Eye (tissue), 1 donor: ENCODE measurements around the gene ARL3.
"Not testable (repeated sequence)": the region's sequence is repeated elsewhere in the genome, so short reads cannot be mapped to it uniquely, and the experiment has no call there.

Source experiments
- DNase-seq: peaks from one replicate; pipeline ENCODE4 v3.0.0-alpha.2; 2015

Gene ARL3, protein sequence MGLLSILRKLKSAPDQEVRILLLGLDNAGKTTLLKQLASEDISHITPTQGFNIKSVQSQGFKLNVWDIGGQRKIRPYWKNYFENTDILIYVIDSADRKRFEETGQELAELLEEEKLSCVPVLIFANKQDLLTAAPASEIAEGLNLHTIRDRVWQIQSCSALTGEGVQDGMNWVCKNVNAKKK

DNA sequence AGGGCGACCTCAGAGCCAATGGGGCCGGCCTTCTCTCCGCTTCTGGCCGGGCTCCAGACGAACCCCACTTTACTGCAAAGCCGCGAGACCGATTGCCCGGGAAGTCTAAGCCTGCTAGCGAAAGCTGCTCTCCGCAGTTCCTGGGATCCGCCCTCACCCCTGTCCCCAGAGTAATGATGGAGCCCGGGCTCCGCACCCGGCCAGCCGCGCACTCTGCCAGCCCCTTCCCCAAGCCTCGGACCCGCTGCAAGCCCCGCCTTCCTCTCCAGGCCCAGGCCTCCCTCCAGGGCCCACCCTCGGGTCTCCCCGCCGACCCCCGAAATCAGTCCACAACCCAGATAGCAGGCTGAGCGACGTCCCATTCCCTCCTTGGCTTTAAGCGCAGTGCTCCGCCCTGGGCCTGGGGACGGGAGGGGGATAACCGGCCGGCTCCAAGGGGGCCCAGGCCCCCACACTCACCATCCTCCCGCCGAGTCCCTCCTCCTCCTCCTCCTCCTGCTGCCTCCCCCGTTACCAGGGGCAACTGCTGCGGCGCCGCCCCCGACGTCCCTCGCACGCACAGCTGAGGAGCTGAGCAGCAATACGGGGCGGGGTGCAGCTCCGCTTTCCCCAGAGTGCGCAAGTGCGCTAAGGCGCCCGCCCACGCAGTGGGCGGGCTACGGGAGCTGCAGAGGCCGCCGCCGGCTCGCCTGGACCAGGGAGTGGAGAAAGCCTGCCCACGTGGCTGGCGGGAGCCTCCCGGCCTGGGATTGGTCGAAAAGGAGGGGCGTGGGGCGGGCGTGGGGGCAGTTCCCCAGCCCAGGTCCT lies at the start of gene ARL3:
Gene ARL3, minus strand, starts transcription at position 584 of the 807 bp plus-strand sequence. Its CDS starts 122 bp downstream, at position 462.
- peak; percentile 98 for DNase-seq

DNA sequence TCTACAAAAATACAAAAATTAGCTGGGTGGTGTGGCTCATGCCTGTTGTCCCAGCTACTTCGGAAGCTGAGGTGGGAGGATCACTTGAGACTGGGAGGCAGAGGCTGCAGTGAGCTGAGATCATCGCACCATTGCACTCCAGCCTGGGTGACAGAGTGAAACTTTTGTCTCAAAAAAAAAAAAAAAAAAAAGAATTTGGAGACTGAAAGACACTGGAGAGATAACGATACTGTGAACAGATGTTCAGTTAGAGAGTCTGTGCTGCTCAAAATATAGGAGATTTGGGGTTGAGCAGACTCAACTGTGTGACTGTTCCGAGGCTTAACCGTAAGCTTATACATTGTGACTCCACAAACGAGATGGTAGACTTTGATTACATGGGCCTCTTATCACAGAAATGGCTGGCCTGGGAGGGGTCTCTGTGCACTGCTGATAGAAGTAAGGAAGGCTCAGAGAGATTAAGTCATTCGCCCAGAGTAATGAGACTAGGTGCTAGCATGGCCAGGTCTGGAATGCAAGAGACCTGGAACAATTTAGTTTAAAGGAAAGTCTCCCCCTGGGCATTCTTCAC lies 48.9 kb upstream of the ARL3 start:
- no peak for DNase-seq

DNA sequence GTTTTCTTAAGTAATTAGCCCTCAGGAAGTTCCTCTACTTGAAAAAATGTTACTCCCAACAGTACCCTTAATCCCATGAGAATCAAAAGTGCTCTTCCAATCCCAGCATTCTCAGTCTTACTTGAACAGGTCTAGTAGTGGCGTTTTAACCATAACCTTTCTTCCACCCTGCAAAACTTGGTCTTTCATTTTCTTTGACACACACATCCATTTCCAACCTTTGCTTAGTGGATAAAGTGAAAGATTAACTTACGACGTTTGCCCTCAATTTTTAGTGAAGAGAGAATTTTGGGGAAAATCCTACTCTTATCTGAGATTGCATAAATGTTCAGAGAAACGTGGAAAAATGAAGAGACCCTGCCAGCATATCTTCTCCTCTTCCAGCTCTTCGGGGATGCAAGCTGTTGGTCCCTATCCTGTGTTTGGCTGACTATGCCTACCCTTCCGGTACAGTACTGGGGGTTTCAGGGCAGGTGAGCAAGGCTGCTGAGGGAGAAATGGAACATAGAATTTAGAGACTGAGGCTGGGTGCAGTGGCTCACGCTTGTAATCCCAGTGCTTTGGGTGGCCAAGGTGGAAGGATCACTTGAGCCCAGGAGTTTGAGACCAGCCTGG lies 48.3 kb upstream of the ARL3 start:
- DNase-seq = no peak

DNA sequence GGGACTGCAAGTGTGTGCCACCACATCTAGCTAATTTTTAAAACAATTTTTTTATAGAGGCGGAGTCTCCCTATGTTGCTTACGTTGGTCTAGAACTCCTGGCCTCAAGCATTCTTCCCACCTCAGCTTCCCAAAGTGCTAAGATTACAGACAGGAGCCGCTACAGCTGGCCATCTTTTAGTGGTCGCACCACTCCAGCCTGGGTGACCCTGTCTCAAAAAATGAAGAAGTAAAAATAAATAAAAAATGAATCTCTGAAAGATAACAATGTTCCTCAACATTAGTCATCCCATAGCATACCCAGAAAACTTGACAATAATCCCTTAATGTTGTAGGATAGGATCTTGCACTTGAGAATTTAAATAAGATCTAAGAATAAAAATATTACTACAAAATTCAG lies 47.8 kb upstream of the ARL3 start:
- no peak for DNase-seq

DNA sequence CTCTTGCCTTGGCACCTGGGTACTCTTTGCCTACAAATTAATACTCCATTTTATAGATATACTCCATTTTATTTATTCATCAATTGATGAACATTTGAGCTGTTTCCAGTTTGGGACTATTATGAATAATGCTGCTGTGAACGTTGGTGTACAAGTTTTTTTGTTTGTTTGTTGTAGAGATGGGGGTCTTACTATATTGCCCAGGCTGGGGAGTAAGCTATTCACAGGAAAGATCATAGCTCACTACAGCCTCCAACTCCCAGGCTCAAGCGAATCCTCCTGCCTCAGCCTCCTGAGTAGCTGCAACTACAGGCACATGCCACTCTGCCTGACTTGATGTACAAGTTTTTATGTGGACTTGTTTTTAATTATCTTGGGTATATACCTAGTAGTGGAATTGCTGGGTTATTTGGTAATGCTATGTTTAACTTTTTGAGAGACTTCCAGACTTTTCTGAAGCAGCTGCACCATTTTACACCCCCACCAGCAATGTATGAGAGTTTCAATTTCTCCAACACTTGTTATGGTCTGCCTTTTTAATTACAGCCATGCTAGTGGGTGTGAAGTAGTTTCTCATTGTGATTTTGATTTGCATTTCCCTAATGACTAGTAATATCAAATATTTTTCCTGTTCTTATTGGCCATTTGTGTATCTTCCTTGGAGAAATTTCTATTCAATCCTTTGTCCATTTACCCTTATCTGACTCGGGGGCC lies 45.5 kb upstream of the ARL3 start:
- no peak for DNase-seq

DNA sequence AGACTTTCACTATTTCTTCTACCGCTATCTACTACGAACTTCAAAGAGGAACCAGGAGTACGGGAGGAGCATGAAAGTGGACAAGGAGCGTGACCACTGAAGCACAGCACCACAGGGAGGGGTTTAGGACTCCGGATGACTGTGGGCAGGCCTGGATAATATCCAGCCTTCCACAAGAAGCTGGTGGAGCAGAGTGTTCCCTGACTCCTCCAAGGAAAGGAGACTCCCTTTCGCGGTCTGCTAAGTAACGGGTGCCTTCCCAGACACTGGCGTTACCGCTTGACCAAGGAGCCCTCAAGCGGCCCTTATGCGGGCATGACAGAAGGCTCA lies 44.7 kb upstream of the ARL3 start:
- DNase-seq = not testable (repeated sequence)

DNA sequence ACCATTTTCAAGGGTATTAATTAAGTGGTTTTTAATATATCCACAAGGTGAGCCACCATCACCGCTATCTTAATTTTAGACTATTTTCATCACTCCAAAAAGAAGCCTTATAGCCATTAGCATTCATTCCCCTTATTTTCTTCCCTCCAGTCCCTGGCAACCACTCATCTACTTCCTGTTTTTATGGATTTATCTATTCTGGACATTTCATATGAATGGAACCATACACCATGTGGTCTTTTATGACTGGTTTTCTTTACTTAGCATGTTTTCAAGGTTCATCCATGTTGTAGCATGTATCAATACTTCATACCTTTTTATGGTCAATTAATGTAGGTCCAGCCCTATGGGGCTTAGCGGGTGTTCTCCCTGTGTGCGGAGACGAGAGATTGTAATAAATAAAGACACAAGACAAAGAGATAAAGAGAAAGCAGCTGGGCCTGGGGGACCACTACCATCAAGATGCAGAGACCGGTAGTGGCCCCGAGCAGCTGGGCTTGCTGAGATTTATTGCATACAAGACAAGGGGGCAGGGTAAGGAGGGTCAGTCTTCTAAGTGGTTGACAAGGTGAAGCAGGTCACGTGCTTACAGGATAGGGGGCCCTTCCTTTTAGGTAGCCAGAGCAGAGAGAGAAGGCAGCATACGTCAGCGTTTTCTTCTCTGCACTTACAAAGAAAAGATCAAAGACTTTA lies 44.2 kb upstream of the ARL3 start:
- DNase-seq = no peak

DNA sequence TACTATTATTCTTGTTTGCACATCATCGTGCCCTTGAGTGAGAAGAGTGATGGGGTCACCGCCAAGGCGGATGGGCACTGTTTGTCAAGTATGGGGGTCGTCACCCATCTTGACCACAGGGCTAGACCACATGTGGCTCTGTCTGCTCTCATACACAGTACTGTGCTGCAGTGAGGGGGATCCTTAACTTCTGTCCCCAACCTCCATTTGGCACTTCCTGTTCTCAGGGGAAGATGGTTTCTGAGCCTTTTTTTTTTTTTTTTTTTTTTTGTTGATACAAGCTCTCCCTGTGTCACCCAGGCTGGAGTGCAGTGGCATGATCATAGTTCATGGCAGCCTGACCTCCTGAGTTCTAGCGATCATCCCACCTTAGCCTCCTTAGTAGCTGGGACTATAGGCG lies 43.1 kb upstream of the ARL3 start:
- no peak for DNase-seq

DNA sequence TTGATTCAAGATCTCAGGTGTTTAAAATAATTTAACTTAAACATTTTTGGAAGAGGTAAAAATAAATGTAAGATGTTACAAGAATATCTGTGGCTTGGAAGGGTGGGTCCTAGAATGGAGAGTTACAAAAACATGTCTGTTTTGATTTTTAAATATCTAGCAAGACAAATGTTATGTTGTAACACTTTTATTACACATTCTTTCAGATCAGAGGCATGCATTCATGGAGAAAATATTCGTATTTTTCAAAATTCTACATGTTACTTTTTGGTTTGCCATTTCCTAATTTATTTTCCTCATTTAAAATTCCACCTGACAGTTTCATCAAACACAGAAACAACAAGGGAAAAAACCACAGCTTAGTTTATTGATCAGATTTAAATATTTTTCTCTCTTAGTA lies 39.5 kb upstream of the ARL3 start:
- no peak for DNase-seq

DNA sequence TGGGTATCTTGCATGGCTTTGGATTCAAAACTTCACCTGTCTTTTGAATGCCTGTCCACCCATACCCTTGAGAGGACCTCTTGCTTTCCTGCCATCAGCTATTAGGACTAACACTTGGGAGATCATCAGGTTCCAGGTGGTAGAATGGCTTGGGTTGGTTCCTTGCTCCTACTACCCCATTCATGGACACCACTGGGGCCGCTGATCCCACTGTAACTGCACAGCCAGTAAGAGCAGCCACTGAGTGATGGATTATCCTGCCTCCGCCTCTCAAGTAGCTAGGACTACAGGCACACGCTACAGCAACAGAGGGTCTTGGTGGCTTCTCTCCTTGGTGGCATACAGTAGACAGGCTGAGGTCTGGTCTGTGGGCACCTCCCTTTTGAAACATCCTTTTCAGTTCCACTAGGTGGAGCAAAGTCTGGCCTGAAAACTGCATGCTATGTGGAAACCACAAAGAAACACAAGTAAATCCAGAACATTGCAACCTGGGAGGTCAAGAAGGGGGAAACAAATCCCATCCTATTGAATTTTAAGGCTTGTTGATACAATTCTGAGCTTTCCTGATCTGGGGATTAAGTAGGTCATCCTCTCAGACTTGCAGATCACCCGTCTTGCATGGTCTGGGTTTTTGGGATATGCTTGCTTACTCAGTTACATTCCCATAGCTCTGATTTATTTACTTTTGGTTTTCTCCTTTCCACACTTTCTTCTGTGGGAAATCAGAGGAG lies 38.9 kb upstream of the ARL3 start:
- peak; percentile 67 for DNase-seq

DNA sequence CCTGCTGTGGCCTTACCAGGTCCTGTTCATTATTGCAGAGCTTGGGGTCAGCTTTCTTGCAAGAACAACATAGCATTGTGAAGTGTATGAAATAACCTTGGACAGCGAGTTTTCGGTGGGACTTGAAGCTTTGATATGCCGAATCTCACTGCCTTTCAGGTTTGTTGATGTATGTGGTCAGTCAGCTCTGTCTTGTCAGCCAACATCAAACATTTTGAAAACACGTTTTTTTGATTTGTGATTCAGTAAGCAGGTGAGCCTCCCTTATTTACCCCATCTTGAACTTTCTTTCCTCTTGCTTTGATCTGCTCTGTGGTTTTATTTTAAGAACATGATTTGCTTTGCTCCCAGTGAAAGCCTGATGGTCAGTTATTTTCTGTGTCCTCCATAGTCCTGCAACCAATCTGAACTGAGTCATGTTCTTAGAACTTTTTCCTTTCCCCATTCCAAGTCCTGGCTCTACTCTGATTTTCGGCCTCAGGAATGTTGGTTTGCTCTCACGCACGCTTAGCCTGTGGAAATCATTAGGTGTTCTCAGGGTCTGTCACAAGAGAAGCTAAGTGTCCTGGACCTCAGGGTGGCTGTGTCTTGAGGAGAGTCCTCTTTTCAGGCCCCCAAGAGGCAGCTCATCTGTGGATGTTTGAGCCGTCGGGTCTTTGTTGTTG lies 38.2 kb upstream of the ARL3 start:
- no peak for DNase-seq

DNA sequence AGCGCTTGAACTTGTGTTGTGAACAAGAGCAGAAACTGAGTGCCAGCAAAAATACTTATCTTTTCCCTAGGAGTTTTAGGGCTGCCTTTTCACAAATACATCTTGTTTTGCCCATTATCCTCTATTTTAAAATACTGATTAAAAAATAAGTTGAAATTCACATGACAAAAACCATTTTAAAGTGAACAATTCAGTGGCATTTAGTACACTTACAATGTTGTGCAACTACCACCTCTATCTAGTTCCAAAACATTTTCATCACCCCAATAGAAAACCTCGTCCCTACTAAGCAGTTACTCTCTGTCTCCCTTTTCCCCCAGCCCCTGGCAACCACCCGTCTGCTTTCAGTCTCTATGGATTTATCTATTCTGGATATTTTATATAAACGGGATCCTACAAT lies 31.0 kb upstream of the ARL3 start:
- DNase-seq = no peak

DNA sequence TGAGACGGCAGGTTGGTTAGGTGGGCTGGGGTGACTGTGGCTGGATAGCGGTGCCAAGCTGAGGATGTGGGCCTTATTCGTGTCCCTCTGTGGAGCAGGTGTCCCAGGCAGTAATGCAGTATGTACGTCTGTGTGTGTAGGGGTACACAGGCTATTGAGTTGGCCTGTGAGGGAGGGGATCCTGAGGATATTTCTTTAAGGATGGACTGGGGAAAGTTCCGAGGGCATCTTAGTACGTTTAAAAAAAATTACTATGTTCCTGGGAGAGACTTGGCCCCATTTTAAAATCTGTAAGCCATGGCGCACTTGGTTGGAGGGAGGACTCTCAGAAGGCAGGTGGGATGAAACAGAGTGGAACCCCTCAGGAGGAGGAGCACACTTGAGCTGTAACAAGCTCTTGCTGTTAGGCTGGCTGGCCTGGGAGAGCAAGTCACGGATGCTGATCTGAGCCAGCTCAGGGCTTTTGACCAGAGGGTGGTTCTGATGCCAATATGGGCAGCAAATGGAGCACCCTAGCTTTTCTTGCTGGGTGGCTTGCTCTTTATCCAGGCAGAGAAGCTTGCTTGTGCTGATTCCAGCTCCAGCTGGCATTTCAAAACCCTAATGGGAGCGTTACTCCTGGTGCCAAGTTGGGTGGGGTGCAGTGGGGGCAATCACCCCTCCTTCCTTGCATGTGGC lies 30.3 kb upstream of the ARL3 start:
- peak; percentile 43 for DNase-seq

DNA sequence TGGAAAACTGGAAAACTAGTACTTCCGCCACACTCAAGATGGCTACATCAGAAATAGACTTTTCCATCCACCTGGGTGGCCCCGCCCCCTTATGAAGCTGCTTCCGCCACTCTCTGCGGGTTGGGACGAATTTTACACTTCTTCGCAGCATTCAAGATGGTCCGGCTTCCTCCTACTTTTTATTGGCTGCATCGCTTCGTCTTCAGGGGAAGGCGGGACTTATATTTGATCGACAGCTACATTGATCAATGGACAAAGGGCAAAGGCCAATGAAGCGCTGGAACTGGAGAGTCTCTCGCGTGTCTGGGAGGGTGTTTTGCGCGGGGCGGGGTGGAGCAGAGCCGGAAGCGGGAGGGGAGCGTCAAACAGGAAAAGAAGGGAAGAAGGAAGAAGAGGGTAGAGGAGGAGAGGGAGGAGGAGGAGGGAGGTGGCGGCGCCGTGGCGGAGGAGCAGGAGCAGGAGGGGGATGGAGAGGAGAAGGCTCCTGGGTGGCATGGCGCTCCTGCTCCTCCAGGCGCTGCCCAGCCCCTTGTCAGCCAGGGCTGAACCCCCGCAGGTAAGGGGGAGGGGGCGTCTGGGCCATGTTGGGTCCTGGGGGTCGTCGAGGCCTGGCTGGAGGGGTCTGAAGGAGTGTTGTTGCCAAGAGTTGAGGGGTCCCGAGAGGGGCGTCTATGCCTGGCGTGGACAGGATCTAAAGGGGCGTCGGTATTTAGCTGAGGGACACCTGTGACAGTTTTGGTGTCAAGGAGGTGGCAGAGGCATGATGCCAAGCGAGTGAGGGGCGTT lies 29.6 kb upstream of the ARL3 start, which contains the start of gene WBP1L:
Gene WBP1L, plus strand, starts transcription at position 361 of the 786 bp plus-strand sequence. Its CDS starts 106 bp downstream, at position 467.
- DNase-seq = peak; percentile 100

DNA sequence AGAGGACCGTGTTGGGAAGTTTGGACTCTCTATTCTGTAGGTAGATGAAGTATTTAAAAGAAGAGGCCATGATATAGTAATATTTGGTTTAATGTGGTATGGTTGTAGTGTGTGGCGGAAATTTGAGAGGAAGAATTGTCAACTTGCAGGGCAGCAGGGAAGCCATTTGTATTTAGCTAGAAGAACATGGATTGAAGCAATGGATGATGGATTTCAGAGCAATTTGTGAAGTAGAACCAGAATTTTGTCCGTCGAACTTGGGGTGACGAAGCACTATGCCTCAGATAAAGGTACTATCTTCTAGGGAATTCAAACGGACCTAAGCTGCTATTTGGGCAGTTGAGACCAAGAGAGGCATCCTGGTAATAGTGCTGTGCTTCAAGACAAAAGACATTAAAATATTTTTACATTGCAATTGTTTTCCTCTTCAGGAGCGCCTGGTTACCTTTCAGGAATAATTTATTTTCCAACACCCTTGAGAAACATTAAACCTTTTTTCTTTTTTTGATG lies 28.9 kb upstream of the ARL3 start:
- DNase-seq = no peak

DNA sequence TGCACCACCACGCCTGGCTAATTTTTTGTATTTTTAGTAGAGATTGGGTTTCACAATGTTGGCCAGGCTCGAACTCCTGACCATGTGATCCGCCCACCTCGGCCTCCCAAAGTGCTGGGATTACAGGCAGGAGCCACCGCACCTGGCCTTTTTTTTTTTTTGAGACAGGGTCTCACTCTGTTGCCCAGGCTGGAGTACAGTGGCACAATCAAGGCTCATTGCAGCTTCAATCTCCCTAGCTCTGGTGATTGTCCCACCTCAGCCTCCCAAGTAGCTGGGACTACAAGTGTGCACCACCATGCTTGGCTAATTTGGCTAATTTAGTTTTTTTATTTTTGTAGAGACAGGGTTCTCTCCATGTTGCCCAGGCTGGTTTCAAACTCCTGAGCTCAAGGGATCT lies 28.1 kb upstream of the ARL3 start:
- DNase-seq = not testable (repeated sequence)

DNA sequence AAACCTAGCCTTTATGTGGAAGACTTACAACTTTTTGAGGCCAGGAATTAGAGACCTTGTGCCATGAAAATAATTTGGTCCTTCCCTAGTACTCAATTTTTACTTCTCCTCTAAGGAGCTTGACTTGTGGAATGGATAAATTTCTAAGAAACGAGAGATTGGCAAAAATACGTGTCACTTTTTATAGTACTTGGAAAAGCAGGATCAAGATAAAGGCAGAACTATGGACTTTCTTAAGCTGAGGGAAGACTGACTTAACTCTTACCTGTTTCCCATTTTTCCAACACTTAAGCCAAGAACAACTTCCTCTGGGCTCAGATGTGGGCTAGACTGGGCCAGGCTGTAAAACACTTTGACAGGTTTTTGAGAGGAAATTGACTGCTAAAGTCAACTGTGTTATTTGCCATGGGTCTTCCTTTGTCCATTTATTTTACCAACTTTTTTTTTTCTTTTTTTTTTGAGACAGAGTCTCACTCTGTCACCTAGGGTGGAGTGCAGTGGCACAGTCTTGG lies 27.6 kb upstream of the ARL3 start:
- no peak for DNase-seq

DNA sequence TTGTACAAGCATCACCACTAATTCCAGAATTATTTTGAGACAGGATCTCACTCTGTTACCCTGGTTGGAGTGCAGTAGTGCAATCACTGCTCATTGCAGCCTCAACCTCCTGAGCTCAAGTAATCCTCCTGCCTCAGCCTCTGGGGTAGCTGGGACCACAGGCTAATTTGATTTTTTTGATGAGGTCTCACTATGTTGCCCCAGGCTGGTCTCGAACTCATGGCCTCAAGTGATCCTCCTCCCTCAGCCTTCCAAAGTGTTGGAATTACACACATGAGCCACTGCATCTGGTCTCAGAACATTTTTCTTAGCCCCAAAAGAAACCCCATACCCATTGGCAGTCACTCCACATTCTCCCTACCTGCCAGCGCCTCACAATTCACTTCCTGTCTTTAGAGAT lies 26.0 kb upstream of the ARL3 start:
- no peak for DNase-seq

DNA sequence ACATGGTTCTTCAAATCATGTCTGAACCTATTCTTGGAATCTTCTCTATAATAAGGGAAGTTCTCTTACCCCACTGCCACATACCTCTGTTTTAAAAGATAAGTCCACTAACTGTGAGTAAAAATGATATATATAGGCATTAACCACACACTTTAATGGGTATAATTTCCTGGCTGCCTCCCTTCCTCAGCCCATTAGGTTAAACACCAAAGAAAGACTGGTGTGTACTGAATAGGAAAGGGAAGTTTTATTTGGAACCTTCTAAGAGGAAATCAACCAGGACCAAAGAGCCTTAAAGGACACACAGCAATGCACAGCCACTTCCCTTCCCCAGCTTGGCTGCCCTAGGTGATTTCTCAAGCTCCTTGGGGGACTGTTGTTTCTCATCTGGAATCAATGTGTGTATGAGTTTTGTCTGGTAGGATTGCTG lies 24.5 kb upstream of the ARL3 start:
- DNase-seq = no peak
